GM10248 (cell line): ENCODE data around the gene STAB2.

ENCODE experiments used
- CTCF ChIA-PET: fragments of 300-600 bp; sonication (Branson Sonifier 250); formaldehyde crosslinking; extraction: SDS; loops from one replicate; lab custom pipeline; 2021; ENCODE audit warnings: antibody characterized with exemption; lab: Yijun Ruan, JAX
- POLR2A ChIA-PET: fragments of 350-650 bp; sonication (Branson Sonifier 250); formaldehyde crosslinking; extraction: SDS; loops from one replicate; lab custom pipeline; 2020; ENCODE audit warnings: antibody characterized with exemption; lab: Yijun Ruan, JAX
- DNase-seq: peaks from one replicate; pipeline ENCODE4 v3.0.0; 2012; ENCODE audit errors: extremely low spot score
- TF ChIP-seq, protein P1 (sequence below): IDR thresholded peaks from 2 replicates; pipeline ENCODE4 v1.5.1; 2012; ENCODE audit warnings: mild to moderate bottlenecking, low read depth; ENCODE audit errors: extremely low read depth, missing control alignments, control extremely low read depth

STAB2 gene

DNA sequence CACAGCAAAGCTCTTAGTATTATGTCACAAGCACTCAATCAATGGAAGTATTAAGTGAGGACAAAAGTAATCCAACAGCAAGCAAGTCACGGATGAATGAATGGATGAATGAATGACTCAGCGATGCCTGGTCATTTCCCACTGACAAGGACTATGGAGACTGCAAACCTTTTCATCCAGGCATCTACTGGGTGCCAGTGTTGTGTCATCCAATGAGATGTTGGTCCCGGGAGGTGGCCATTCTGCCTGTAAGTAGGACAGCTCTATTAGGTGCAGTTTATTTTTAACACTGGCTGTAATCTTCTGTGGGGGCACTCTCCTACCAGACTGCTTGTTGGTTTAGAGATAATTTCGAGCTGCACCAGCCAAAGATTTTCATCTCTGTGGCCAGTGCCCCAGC is 39.4 kb downstream of the STAB2 start:
- TF ChIP-seq, protein P1, sequence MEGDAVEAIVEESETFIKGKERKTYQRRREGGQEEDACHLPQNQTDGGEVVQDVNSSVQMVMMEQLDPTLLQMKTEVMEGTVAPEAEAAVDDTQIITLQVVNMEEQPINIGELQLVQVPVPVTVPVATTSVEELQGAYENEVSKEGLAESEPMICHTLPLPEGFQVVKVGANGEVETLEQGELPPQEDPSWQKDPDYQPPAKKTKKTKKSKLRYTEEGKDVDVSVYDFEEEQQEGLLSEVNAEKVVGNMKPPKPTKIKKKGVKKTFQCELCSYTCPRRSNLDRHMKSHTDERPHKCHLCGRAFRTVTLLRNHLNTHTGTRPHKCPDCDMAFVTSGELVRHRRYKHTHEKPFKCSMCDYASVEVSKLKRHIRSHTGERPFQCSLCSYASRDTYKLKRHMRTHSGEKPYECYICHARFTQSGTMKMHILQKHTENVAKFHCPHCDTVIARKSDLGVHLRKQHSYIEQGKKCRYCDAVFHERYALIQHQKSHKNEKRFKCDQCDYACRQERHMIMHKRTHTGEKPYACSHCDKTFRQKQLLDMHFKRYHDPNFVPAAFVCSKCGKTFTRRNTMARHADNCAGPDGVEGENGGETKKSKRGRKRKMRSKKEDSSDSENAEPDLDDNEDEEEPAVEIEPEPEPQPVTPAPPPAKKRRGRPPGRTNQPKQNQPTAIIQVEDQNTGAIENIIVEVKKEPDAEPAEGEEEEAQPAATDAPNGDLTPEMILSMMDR, result no peak
- no peak for DNase-seq
- ChIA-PET POLR2A (no interaction called here), CTCF (interaction anchor here (1.2 to 1.8 kb wide), 2 partner anchors 14 to 743 kb away, joined by 4 to 5 read pairs; no protein-coding TSS in a partner anchor)

DNA sequence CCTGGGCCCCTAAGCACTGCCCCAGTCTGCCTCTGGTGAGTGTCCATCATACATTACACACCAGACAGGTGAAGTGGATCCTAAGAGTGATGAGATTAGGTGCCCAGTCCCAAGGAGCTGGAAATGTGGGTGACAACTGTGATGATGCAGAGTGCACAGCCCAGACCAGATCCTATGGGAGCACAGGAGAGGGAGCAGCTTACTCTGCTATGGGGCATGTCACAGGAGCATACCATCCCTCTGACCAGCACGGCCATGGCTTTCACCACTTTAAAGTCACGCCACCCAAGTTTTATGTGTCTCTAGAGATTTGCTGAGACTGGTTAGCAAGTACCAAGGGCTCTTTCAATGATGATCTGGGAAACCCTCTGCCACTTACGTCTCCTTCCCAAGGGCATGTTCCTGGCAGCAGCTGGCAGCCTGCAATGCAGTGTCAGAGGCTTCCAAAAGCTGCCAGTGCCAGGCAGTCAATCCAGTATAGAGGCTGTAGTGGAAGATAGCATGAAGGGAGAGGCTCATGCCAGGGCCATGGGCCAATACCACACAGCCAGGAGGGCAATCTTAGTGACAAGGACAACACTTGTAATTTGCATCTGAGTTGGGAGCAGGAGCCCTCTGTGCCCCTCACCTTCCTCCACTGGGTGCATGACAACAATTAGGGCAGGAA is 40.2 kb downstream of the STAB2 start:
- TF ChIP-seq, protein P1, result no peak
- no peak for DNase-seq
- POLR2A ChIA-PET, result no interaction called here
- CTCF ChIA-PET, result interaction anchor here (0.8 to 1.8 kb wide), 5 partner anchors 14 to 744 kb away, joined by 3 to 5 read pairs (median 4); no protein-coding TSS in a partner anchor

DNA sequence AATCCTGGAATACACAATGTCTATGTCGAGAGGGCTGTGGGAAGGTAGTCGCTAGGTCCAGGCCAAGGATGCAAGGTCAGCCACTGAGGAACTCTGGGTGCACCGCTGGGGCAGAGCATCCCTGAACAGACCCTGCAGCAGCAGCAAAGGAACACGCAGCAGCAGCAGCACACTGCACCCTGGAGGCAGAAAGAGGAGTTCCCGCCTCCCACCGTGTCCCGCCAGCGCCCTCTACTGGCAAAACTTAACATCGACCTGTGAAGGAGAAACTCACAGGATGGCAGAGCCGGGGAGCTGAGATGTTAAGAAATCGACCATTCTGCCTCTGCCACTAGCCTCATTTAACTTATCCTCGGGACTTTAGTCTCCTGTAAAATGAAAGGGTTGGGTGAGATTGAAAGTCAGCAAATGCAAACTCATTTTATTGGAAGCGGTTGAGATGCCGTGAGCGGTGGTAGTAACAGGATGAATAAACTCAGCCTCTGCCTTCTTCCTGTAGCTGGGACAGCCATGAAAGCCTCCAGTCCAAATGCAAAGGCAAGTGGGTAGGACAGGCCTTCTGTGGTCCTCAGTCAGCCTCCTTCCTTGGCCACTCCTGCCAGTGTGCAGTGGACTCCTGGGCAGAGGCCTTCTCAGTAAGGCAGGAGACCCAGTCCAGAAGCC is 45.6 kb downstream of the STAB2 start:
- TF ChIP-seq, protein P1, result peak; percentile 98
- DNase-seq, result peak; percentile 87
- CTCF ChIA-PET, result interaction anchor here (0.6 to 4.2 kb wide), 47 partner anchors 10 to 1978 kb away, joined by 3 to 43 read pairs (median 4); partner anchors contain the start of gene STAB2
- POLR2A ChIA-PET, result no interaction called here

DNA sequence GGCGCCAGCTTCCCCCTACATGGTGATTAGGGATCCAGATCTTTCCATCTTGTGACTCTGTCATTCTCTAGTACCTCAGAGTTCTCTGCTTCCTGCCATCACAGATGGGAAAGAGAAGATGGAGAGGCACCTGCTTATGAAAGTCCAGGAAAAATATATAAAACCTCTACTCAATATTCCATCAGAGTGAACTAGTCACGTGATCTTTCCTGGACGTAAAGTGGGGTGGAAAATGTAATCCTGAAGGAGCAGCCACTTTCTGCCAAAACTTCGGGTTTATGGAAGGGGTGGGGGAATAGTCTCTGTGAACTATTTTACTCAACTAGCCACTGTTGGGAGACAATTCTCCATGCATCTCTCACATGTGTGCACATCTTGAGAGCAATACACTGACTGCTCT is 47.7 kb downstream of the STAB2 start:
- POLR2A ChIA-PET, result no interaction called here
- DNase-seq, result no peak
- CTCF ChIA-PET, result interaction anchor here (1.2 to 4.2 kb wide), 4 partner anchors 7 to 752 kb away, joined by 3 to 43 read pairs (median 20); no protein-coding TSS in a partner anchor
- TF ChIP-seq, protein P1, result no peak

DNA sequence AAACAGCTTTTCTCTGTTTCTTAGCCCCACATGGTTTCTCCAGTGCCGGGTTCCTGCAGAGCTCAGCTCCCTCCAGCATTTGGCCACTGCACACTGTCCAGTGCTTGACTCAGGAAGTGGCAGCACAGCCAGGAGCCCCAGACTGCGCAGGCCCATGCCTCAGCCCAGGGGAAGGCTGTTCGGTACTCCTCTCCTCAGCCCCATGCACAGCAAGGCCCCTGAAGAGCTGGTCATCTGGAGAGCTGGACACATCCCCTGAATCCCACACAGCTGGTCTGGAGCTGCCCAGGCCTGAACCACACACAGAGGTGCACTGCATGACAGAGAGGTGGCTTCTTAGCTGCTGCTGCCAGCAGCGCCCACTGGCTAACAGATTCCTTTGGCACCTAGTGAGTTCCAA is 48.3 kb downstream of the STAB2 start:
- TF ChIP-seq, protein P1, result no peak
- DNase-seq, result no peak
- CTCF ChIA-PET, result interaction anchor here (1.2 to 1.8 kb wide), 3 partner anchors 48 to 752 kb away, joined by 3 to 8 read pairs (median 7); no protein-coding TSS in a partner anchor

DNA sequence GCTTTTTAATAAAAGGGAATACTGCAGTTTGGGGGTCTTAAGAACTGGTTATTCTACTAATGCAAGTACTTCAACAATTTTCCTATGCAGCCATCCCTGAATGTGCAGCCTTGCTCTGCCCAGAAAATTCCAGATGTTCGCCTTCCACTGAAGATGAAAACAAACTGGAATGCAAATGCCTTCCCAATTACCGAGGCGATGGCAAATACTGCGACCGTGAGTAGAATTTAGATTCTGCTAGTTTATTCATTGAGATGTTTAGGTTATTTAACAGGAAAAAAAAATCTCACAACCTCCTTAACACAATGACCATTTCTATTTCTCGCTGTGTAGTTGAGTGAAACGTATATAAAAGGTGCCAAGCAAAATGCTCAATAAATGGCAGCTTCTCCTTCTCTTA is 49.9 kb downstream of the STAB2 start:
- TF ChIP-seq, protein P1, result no peak
- no peak for DNase-seq
- ChIA-PET POLR2A (no interaction called here), CTCF (interaction anchor here (1.4 kb wide), 1 partner anchor 64 kb away, joined by 3 read pairs; no protein-coding TSS in a partner anchor)

More for the DNA sequence above, 48.3 kb downstream of the STAB2 start:
- POLR2A ChIA-PET, result no interaction called here
